Measurements from ENCODE around the gene SGIP1.
A peak's percentile ranks its signal among the peaks of the same experiment; 100 is the strongest.

Gene SGIP1

GRCh38 chr1:66490816-66491215 is 43.1 kb upstream of the SGIP1 start:
- Histone ChIP-seq H3K4me3 (ENCODE audit: low read length) (no peak overlapping the region), H2AFZ (ENCODE audit: low read length) (no peak overlapping the region), H3K36me3 (replicated peaks; ENCODE audit: insufficient read depth, low read length) (no peaks in the 10 kb centered on the region), H3K79me2 (ENCODE audit: low read length) (no peaks in the 10 kb centered on the region), H3K9me2 (replicated peaks; ENCODE audit: insufficient read depth, low read length) (no peaks in the 10 kb centered on the region), H3K27me3 (replicated peaks; ENCODE audit: insufficient read depth, low read length) (no peaks in the 10 kb centered on the region), H3F3A (ENCODE audit: insufficient read depth, low read length) (no peaks in the 10 kb centered on the region), H3K27ac (ENCODE audit: low read length) (no peak overlapping the region), H4K20me1 (ENCODE audit: insufficient read depth, low read length) (no peaks in the 10 kb centered on the region), H3K9me3 (replicated peaks; ENCODE audit: insufficient read depth, low read length) (no peaks in the 10 kb centered on the region), H3K4me2 (ENCODE audit: low read depth, low read length) (peak overlapping the region; percentile 9; the same call in 1 of the 2 replicates), H3K9ac (ENCODE audit: low read length) (no peak overlapping the region), H3K4me1 (ENCODE audit: low read length) (peaks cover 8% of the 10 kb centered on the region; the same call in 1 of the 2 replicates)
- DNase-seq: peak; percentile 49
- TF ChIP-seq EZH2 (optimal IDR thresholded peaks at IDR 0.05; ENCODE audit: low read depth, low read length): no peak

GRCh38 chr1:66492424-66492823 is 41.5 kb upstream of the SGIP1 start:
- no peaks in the 10 kb centered on the region for H3K79me2 ChIP-seq (ENCODE audit: low read length)
- H3K9ac ChIP-seq (ENCODE audit: low read length): no peak overlapping the region
- no peaks in the 10 kb centered on the region for H3K36me3 ChIP-seq (replicated peaks; ENCODE audit: insufficient read depth, low read length)
- no peak for DNase-seq
- H2AFZ ChIP-seq (ENCODE audit: low read length): no peak overlapping the region
- H3F3A ChIP-seq (ENCODE audit: insufficient read depth, low read length): no peaks in the 10 kb centered on the region
- no peak for TF ChIP-seq CTCF (IDR thresholded peaks at IDR 0.05; ENCODE audit: low read length)
- no peak for TF ChIP-seq EZH2 (optimal IDR thresholded peaks at IDR 0.05; ENCODE audit: low read depth, low read length)
- TF ChIP-seq EZH2phosphoT487 (IDR thresholded peaks at IDR 0.05; ENCODE audit: low read length): no peak
- peaks cover 8% of the 10 kb centered on the region; the same call in 1 of the 2 replicates for H3K4me1 ChIP-seq (ENCODE audit: low read length)
- H3K4me2 ChIP-seq (ENCODE audit: low read depth, low read length): no peak overlapping the region
- H3K4me3 ChIP-seq (ENCODE audit: low read length): no peak overlapping the region
- no peaks in the 10 kb centered on the region for H3K9me3 ChIP-seq (replicated peaks; ENCODE audit: insufficient read depth, low read length)
- no peak overlapping the region for H3K27ac ChIP-seq (ENCODE audit: low read length)
- H3K9me2 ChIP-seq (replicated peaks; ENCODE audit: insufficient read depth, low read length): no peaks in the 10 kb centered on the region
- no peaks in the 10 kb centered on the region for H4K20me1 ChIP-seq (ENCODE audit: insufficient read depth, low read length)
- H3K27me3 ChIP-seq (replicated peaks; ENCODE audit: insufficient read depth, low read length): no peaks in the 10 kb centered on the region

GRCh38 chr1:66493731-66494130 is 40.2 kb upstream of the SGIP1 start:
- no peak for DNase-seq

More at GRCh38 chr1:66493731-66494130, 40.2 kb upstream of the SGIP1 start:
- no peak overlapping the region for H2AFZ ChIP-seq (ENCODE audit: low read length)
- no peaks in the 10 kb centered on the region for H3K9me2 ChIP-seq (replicated peaks; ENCODE audit: insufficient read depth, low read length)
- H3K4me3 ChIP-seq (ENCODE audit: low read length): no peak overlapping the region
- H4K20me1 ChIP-seq (ENCODE audit: insufficient read depth, low read length): no peaks in the 10 kb centered on the region
- no peak overlapping the region for H3K27ac ChIP-seq (ENCODE audit: low read length)
- no peaks in the 10 kb centered on the region for H3K9me3 ChIP-seq (replicated peaks; ENCODE audit: insufficient read depth, low read length)
- TF ChIP-seq EZH2phosphoT487 (IDR thresholded peaks at IDR 0.05; ENCODE audit: low read length): no peak
- no peak for TF ChIP-seq CTCF (IDR thresholded peaks at IDR 0.05; ENCODE audit: low read length)
- no peak for TF ChIP-seq EZH2 (optimal IDR thresholded peaks at IDR 0.05; ENCODE audit: low read depth, low read length)
- H3K36me3 ChIP-seq (replicated peaks; ENCODE audit: insufficient read depth, low read length): no peaks in the 10 kb centered on the region
- H3K9ac ChIP-seq (ENCODE audit: low read length): no peak overlapping the region
- H3K4me2 ChIP-seq (ENCODE audit: low read depth, low read length): no peak overlapping the region
- no peaks in the 10 kb centered on the region for H3K27me3 ChIP-seq (replicated peaks; ENCODE audit: insufficient read depth, low read length)
- H3K4me1 ChIP-seq (ENCODE audit: low read length): peaks cover 8% of the 10 kb centered on the region; the same call in 1 of the 2 replicates
- H3F3A ChIP-seq (ENCODE audit: insufficient read depth, low read length): no peaks in the 10 kb centered on the region
- H3K79me2 ChIP-seq (ENCODE audit: low read length): no peaks in the 10 kb centered on the region
